D721Med (cell line): ENCODE data around the gene PROZ.

ENCODE experiments used
- DNase-seq: peaks from one replicate; pipeline ENCODE4 v3.0.0; 2011; ENCODE audit warnings: low spot score; ENCODE audit not compliant: insufficient read length
- FAIRE-seq: peaks from 2 replicates; lab custom pipeline; 2011; peaks lifted over from hg19 to GRCh38; lab: Jason Lieb, UNC
- CTCF ChIP-seq: IDR thresholded peaks from 2 replicates; pipeline ENCODE4 v1.5.1; 2012; ENCODE audit warnings: mild to moderate bottlenecking, control low read depth; ENCODE audit not compliant: insufficient read depth; ENCODE audit errors: missing control alignments

Gene PROZ

GRCh38 chr13:113169277-113170272 lies 11.1 kb downstream of the PROZ start:
- FAIRE-seq, result no peak
- no peak for DNase-seq
- no peak for TF ChIP-seq CTCF

DNA sequence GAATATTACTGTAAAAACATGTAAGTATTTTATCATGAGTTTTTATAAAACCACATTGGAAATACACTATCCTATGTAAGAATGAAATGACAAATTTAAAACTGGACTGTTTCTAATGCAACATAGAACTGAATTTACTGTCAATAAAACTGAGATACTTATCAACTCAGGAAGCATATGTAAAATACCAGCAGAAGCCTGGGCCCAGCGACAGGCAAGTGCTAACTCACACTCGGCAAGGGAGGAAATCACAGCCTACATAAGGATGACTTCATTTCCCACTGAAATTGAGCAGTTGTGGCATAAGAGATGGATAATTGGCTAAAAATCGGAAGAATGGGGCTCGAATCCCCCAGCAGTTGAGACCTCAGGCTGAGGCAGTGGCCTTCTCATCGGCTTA lies 12.1 kb downstream of the PROZ start:
- no peak for FAIRE-seq
- no peak for DNase-seq
- no peak for TF ChIP-seq CTCF

DNA sequence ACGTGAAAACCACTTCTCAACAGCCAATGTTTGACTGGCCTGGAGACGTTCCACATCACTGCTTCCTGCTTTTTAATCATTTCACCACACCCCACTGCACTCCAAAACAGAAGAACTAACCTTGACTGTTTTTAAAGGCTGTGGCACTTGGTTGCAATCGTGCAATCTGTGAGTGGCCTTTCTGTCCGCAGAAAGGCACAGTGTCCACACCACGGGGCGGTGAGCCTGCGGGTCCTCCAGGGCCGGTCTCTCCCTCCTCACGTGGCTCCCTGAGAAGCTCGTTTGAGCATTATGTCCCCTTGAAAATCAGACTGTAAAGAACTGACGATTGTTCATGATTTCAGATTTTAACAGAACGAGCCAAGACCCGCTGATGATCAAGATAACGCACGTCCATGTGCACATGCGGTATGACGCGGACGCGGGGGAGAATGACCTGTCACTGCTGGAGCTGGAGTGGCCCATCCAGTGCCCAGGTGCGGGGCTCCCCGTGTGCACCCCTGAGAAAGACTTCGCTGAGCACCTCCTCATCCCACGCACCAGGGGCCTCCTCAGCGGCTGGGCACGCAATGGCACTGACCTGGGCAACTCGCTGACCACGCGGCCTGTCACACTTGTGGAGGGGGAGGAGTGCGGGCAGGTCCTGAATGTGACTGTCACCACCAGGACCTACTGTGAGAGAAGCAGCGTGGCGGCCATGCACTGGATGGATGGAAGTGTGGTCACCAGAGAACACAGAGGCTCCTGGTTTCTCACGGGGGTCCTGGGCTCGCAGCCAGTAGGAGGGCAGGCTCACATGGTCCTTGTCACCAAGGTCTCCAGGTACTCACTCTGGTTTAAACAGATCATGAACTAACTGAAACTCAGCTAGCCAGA lies 13.0 kb downstream of the PROZ start:
- no peak for DNase-seq
- no peak for FAIRE-seq
- TF ChIP-seq CTCF, result no peak

DNA sequence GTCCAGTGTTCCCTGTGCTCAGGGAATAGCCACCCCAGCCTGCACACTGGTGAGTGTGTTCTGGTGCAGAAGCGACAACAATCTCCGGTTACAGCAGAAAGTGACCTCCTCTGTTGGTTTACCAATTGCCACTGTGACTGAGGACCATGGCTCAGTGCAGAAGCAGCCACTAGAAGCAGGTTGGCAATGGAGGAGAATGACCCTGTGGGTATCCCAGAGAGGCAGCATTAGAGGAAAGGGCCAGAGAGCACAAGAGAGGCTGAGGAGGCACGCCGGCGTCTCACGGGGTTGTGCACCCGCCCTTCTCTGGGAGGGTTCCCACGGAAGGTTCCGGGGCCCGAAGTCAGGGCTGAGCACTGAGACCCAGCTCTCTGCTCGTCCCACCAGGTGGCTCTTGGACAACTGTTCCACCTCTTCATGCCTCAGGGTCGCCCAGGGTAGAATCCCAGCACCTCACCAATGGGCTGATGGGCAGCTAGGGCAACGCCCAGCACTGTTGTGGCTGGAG lies 14.0 kb downstream of the PROZ start:
- no peak for TF ChIP-seq CTCF
- FAIRE-seq, result no peak
- no peak for DNase-seq

GRCh38 chr13:113176280-113176679 lies 17.8 kb downstream of the PROZ start:
- DNase-seq (no peak), FAIRE-seq (no peak)
- TF ChIP-seq CTCF, result no peak

- TF ChIP-seq CTCF, result no peak
- no peak for DNase-seq
- no peak for FAIRE-seq
These were observed 18.4 kb downstream of the PROZ start for GRCh38 chr13:113176822-113177221.
